ENCODE measurements around the gene ZBTB42.
A peak's percentile ranks its signal among the peaks of the same experiment; 100 is the strongest.

Gene ZBTB42

DNA sequence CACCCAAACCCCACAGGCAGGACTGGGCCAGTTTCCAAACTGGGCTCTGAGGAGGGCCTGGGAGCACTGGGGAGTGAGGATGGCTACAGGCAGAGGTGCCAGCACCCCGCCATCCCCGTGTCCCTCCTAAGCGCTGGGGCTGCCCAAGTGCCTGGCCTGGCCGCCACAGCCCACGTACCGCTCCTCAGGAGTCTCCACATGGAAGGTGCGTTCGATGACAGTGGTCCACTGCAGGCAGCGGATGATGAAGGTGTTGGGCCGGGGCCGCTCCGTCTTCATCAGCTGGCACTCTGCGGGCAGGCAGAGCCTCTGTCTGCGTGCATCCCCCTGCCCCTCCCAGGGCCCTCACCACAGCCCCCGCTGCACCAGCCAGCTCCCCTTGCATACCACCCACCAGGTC, 24.4 kb upstream of the ZBTB42 start:
- no peak for TF ChIP-seq CTCF (IDR thresholded peaks at IDR 0.05; ENCODE audit: low read depth, low read length, missing control alignments)
- DNase-seq: no peak
- no peak overlapping the region for H3K4me3 ChIP-seq (ENCODE audit: low read depth, low read length)
- H3K27me3 ChIP-seq (replicated peaks): no peaks in the 10 kb centered on the region
- no peak overlapping the region for H3K27ac ChIP-seq
- H3K36me3 ChIP-seq (replicated peaks): peaks cover 45% of the 10 kb centered on the region
- in situ Hi-C loops (cut with HindIII; ENCODE audit: low pct_ligation_motif_present, low sequenced_read_pairs): no loop called here

- Histone ChIP-seq H3K36me3 (replicated peaks) (peaks cover 38% of the 10 kb centered on the region), H3K4me3 (ENCODE audit: low read depth, low read length) (no peak overlapping the region), H3K27ac (no peak overlapping the region), H3K27me3 (replicated peaks) (no peaks in the 10 kb centered on the region)
- in situ Hi-C loops (cut with HindIII; ENCODE audit: low pct_ligation_motif_present, low sequenced_read_pairs): no loop called here
- DNase-seq: no peak
- TF ChIP-seq CTCF (IDR thresholded peaks at IDR 0.05; ENCODE audit: low read depth, low read length, missing control alignments): peak; percentile 22
Observed at GRCh38 chr14:104776961-104777807, 23.7 kb upstream of the ZBTB42 start.

DNA sequence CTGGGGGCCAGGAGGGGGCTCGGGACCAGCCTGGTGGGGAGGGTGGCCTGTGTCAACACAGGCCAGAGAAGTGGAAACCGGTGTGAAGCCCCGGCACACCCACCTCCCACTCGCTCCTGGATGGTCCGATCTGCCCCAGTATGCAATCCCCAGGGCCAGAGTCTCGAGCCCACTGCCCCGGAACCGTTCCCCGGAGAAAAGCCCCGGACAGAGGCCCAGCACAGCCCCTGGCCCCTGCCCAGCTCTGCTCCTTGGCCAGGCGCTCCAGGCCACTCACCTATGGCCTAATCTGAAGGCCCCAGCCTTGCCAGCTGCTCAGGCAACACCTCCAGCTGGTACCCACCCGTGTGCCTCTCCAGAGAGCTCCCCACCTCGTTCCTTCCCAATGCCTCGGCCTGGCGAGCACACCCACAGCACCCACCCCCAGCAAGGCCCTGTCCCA, 23.1 kb upstream of the ZBTB42 start:
- Histone ChIP-seq H3K36me3 (replicated peaks) (peaks cover 32% of the 10 kb centered on the region), H3K27ac (no peak overlapping the region), H3K4me3 (ENCODE audit: low read depth, low read length) (no peak overlapping the region), H3K27me3 (replicated peaks) (no peaks in the 10 kb centered on the region)
- no peak for DNase-seq
- no peak for TF ChIP-seq CTCF (IDR thresholded peaks at IDR 0.05; ENCODE audit: low read depth, low read length, missing control alignments)
- in situ Hi-C loops (cut with HindIII; ENCODE audit: low pct_ligation_motif_present, low sequenced_read_pairs): no loop called here

GRCh38 chr14:104778694-104779331, 22.1 kb upstream of the ZBTB42 start:
- Histone ChIP-seq H3K27me3 (replicated peaks) (no peaks in the 10 kb centered on the region), H3K27ac (no peak overlapping the region), H3K4me3 (ENCODE audit: low read depth, low read length) (no peak overlapping the region), H3K36me3 (replicated peaks) (peaks cover 24% of the 10 kb centered on the region)
- in situ Hi-C loops (cut with HindIII; ENCODE audit: low pct_ligation_motif_present, low sequenced_read_pairs): no loop called here
- no peak for TF ChIP-seq CTCF (IDR thresholded peaks at IDR 0.05; ENCODE audit: low read depth, low read length, missing control alignments)
- DNase-seq: no peak

DNA sequence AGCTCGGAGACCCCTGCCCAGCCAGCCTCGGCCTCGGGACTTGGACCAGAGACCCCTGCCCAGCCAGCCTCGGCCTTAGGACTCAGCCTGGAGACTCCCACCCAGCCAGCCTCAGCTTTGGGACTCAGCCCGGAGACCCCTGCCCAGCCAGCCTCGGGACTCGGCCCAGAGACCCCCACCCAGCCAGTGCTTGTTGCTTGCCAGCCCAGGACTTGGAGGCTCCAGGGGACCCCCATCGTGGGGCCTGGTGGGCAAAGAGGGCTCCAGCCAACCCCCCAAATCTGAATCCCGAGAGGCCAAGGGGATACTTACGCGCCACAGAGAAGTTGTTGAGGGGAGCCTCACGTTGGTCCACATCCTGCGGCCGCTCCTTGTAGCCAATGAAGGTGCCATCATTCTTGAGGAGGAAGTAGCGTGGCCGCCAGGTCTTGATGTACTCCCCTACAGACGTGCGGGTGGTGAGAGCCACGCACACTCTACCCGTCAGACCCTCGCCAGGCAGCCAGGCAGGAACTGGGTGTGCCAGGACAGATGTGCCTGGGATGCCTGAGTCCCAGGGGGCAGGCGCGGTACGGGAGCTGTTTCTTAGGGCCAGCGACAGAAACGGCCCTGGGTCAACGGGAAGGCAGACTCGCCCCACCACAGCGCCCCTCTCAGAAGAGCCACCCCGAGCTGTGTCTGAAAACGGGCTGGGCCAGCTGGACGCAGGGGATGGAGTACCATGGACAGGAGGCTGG, 21.0 kb upstream of the ZBTB42 start:
- peaks cover 28% of the 10 kb centered on the region for H3K36me3 ChIP-seq (replicated peaks)
- no peak overlapping the region for H3K4me3 ChIP-seq (ENCODE audit: low read depth, low read length)
- no peaks in the 10 kb centered on the region for H3K27me3 ChIP-seq (replicated peaks)
- no peak overlapping the region for H3K27ac ChIP-seq
- no peak for TF ChIP-seq CTCF (IDR thresholded peaks at IDR 0.05; ENCODE audit: low read depth, low read length, missing control alignments)
- in situ Hi-C loops (cut with HindIII; ENCODE audit: low pct_ligation_motif_present, low sequenced_read_pairs): no loop called here
- DNase-seq: no peak
